A172 (cell line): Measurements from ENCODE around the gene GRAMD2A. TPM values are rescaled to one million over a fixed set of nuclear protein-coding genes. Genes with fewer than 3 reads are reported as not detected.
A peak's percentile ranks its signal among the peaks of the same experiment; 100 is the strongest.

Experiments used
- DNase-seq: peaks from one replicate; pipeline ENCODE4 v3.0.0-alpha.2; 2015; ENCODE audit warnings: low spot score
- total RNA-seq: library from RNA; depleted of rRNA; stranded (reverse); fragments of >200 nt; shearing (Covaris generic); gene quantifications from 2 replicates; pipeline ENCODE4 v1.2.3, GENCODE V29; 2014; rRNA removed

GRAMD2A gene
- total RNA-seq, 1 experiment from 2014 or later, result not detected

GRCh38 chr15:72136170-72137051 lies 61.2 kb downstream of the GRAMD2A start:
- DNase-seq, result no peak

- DNase-seq, result no peak
Observed at GRCh38 chr15:72135719-72136118, 61.9 kb downstream of the GRAMD2A start.

GRCh38 chr15:72133211-72133610 lies 64.4 kb downstream of the GRAMD2A start:
- DNase-seq, result no peak

- no peak for DNase-seq
Observed at GRCh38 chr15:72131922-72132321, 65.7 kb downstream of the GRAMD2A start.

- no peak for DNase-seq
Observed at GRCh38 chr15:72130272-72130671, 67.3 kb downstream of the GRAMD2A start.

- DNase-seq, result no peak
Observed at GRCh38 chr15:72128359-72128758, 69.2 kb downstream of the GRAMD2A start.

GRCh38 chr15:72127724-72128322 lies 69.8 kb downstream of the GRAMD2A start:
- no peak for DNase-seq

GRCh38 chr15:72124218-72124617 lies 73.4 kb downstream of the GRAMD2A start:
- DNase-seq, result no peak

GRCh38 chr15:72118017-72118978 lies 79.3 kb downstream of the GRAMD2A start, which contains the start of the genes MYO9A and SENP8:
Gene MYO9A, minus strand, starts transcription at chr15:72118150. Its CDS starts 71,587 bp downstream, at chr15:72046563.
Gene SENP8, plus strand, starts transcription at chr15:72118403. Its CDS starts 21,221 bp downstream, at chr15:72139624.
- peak; percentile 95 for DNase-seq

- peak; percentile 46 for DNase-seq
Observed at GRCh38 chr15:72117486-72118016, 80.0 kb downstream of the GRAMD2A start.

GRCh38 chr15:72116731-72117485 lies 80.7 kb downstream of the GRAMD2A start:
- no peak for DNase-seq

GRCh38 chr15:72113347-72114031 lies 84.1 kb downstream of the GRAMD2A start:
- no peak for DNase-seq

GRCh38 chr15:72112805-72113204 lies 84.8 kb downstream of the GRAMD2A start:
- DNase-seq, result no peak

- DNase-seq, result no peak
Observed at GRCh38 chr15:72112116-72112515, 85.5 kb downstream of the GRAMD2A start.

- no peak for DNase-seq
Observed at GRCh38 chr15:72110355-72110754, 87.2 kb downstream of the GRAMD2A start.

Other genes starting within 250 kb of the GRAMD2A start
- 14.9 and 18.4 TPM in 2 replicates for gene MYO9A, start 79.6 kb downstream of the GRAMD2A start, total RNA-seq
- gene SENP8, start 79.4 kb downstream of the GRAMD2A start, total RNA-seq, result 1.3 and 1.8 TPM in 2 replicates
- 2,848 and 2,886 TPM in 2 replicates for gene PKM, start 33.4 kb upstream of the GRAMD2A start, total RNA-seq
- 30.4 and 32.3 TPM in 2 replicates for gene PARP6, start 74.8 kb upstream of the GRAMD2A start, total RNA-seq
- not detected in 2 replicates for gene CELF6, start 122.4 kb upstream of the GRAMD2A start, total RNA-seq
- gene HEXA, start 178.2 kb upstream of the GRAMD2A start, total RNA-seq, result 89.0 and 109 TPM in 2 replicates
- not detected in 2 replicates for gene TMEM202, start 200.5 kb upstream of the GRAMD2A start, total RNA-seq